ENCODE results near the gene LRP6.

LRP6 gene

DNA sequence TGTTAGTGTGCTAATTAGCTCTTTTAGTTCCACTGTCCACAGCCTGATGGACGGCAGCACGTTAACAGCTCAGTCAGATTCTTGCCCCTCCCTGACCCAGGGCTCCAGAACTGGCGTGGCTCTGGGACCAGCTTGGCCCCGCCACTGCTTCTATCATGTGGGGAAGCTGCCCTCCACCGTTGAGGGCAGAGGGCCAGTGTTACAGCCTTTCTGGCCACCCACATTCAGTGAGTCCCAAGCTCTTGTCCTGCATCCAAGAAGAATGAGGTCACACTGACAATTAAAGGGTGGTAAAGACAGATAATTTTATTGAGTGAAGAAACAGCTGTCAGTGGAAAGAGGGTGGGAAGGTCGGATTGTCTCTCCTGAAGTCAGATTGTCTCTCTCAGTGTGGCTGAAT is 159.2 kb downstream of the LRP6 start:
- no CpG with 5 or more reads among the region's 6 CpGs for WGBS, 2 donors (ENCODE audit: extremely low coverage in 2 of 2, insufficient read length in 2 of 2, insufficient replicate concordance in 1 of 2)
- no peak overlapping the region for H2BK15ac ChIP-seq (ENCODE audit: low read length)
- no peak overlapping the region for H2BK12ac ChIP-seq (ENCODE audit: low read length)
- H3K4me1 ChIP-seq (ENCODE audit: control insufficient read depth in 2 of 2, insufficient read depth in 1 of 2, low read depth in 1 of 2, low read length in 2 of 2) = no peaks in the 10 kb centered on the region
- no peak overlapping the region for H2BK120ac ChIP-seq (ENCODE audit: low read depth, low read length)
- DNase-seq (ENCODE audit: low spot score) = no peak
- no peak overlapping the region for H3K18ac ChIP-seq (ENCODE audit: low read length)
- H3K27me3 ChIP-seq (ENCODE audit: control insufficient read depth in 3 of 3, insufficient read depth in 3 of 3, low read depth in 1 of 3, low read length in 3 of 3) = no peaks in the 10 kb centered on the region
- no peak overlapping the region for H3K23ac ChIP-seq (ENCODE audit: low read depth, low read length, poor library complexity)
- H3K27ac ChIP-seq (replicated peaks; ENCODE audit: low read length) = no peak overlapping the region
- no peak overlapping the region for H2BK5ac ChIP-seq (ENCODE audit: low read length)
- peaks cover 8 to 22% of the 10 kb centered on the region in 2 donors for H3K9me3 ChIP-seq (replicated peaks in 1 of 2; ENCODE audit: control insufficient read depth in 2 of 2, insufficient read depth in 1 of 2, low read depth in 1 of 2, low read length in 2 of 2)
- H3K36me3 ChIP-seq (replicated peaks in 1 of 2; ENCODE audit: control insufficient read depth in 2 of 2, insufficient read depth in 2 of 2, low read length in 2 of 2) = peaks cover 6 to 11% of the 10 kb centered on the region in 2 donors
- H3K9ac ChIP-seq (ENCODE audit: low read depth, low read length, poor library complexity) = no peak overlapping the region
- no peak overlapping the region for H2AK5ac ChIP-seq (ENCODE audit: low read depth, low read length)
- H3K79me1 ChIP-seq (ENCODE audit: low read depth, low read length) = no peaks in the 10 kb centered on the region
- H3K4me3 ChIP-seq (ENCODE audit: low read length in 2 of 2) = peak overlapping the region in 1 of 2 donors; percentile 7
- no peak overlapping the region for H4K8ac ChIP-seq (ENCODE audit: low read depth, low read length)
- H3K14ac ChIP-seq (ENCODE audit: low read length) = no peak overlapping the region
- no peak overlapping the region for H3K4ac ChIP-seq (ENCODE audit: low read length)
- no peak overlapping the region for H4K91ac ChIP-seq (ENCODE audit: low read depth, low read length, poor library complexity)
- no peak overlapping the region for H3K4me2 ChIP-seq (ENCODE audit: insufficient read depth, low read length, poor library complexity, severe bottlenecking)
- H2AFZ ChIP-seq (ENCODE audit: low read length) = no peak overlapping the region

DNA sequence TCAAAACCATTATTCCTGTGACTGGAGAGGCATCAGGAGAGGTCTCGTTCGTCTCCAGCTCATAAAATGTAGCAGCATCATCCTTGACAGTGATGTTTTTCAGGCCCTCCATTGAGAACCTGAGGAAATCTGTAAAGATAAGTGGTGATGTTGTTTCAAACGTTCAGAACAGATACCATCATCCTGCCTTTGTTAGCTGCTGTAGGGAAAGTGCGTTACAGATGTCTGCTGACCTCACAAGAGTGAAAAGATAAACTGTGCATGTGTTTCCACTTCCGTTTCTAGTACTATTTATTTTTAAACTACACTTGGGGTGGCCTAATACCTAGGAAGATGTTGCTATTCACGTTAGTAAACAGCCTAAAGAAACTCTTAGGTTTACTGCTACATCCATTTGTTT is 167.7 kb downstream of the LRP6 start:
- no peak overlapping the region for H2AFZ ChIP-seq (ENCODE audit: low read length)
- H3K9ac ChIP-seq (ENCODE audit: low read depth, low read length, poor library complexity) = no peak overlapping the region
- no peak for DNase-seq (ENCODE audit: low spot score)
- H3K4ac ChIP-seq (ENCODE audit: low read length) = no peak overlapping the region
- H3K4me3 ChIP-seq (ENCODE audit: low read length in 2 of 2) = no peak overlapping the region
- no peak overlapping the region for H3K14ac ChIP-seq (ENCODE audit: low read length)
- H2BK12ac ChIP-seq (ENCODE audit: low read length) = no peak overlapping the region
- WGBS, 2 donors (ENCODE audit: extremely low coverage in 2 of 2, insufficient read length in 2 of 2, insufficient replicate concordance in 1 of 2) = no CpG with 5 or more reads among the region's 6 CpGs
- H2BK15ac ChIP-seq (ENCODE audit: low read length) = no peak overlapping the region
- H4K8ac ChIP-seq (ENCODE audit: low read depth, low read length) = no peak overlapping the region
- H2AK5ac ChIP-seq (ENCODE audit: low read depth, low read length) = no peak overlapping the region
- no peak overlapping the region for H2BK5ac ChIP-seq (ENCODE audit: low read length)
- H3K9me3 ChIP-seq (replicated peaks in 1 of 2; ENCODE audit: control insufficient read depth in 2 of 2, insufficient read depth in 1 of 2, low read depth in 1 of 2, low read length in 2 of 2) = peaks cover 0 to 5% of the 10 kb centered on the region in 2 donors
- no peaks in the 10 kb centered on the region for H3K27me3 ChIP-seq (ENCODE audit: control insufficient read depth in 3 of 3, insufficient read depth in 3 of 3, low read depth in 1 of 3, low read length in 3 of 3)
- no peak overlapping the region for H3K23ac ChIP-seq (ENCODE audit: low read depth, low read length, poor library complexity)
- no peaks in the 10 kb centered on the region for H3K4me1 ChIP-seq (ENCODE audit: control insufficient read depth in 2 of 2, insufficient read depth in 1 of 2, low read depth in 1 of 2, low read length in 2 of 2)
- H4K91ac ChIP-seq (ENCODE audit: low read depth, low read length, poor library complexity) = no peak overlapping the region
- H2BK120ac ChIP-seq (ENCODE audit: low read depth, low read length) = no peak overlapping the region
- H3K27ac ChIP-seq (replicated peaks; ENCODE audit: low read length) = no peak overlapping the region
- H3K36me3 ChIP-seq (replicated peaks in 1 of 2; ENCODE audit: control insufficient read depth in 2 of 2, insufficient read depth in 2 of 2, low read length in 2 of 2) = peaks cover 5 to 28% of the 10 kb centered on the region in 2 donors
- no peaks in the 10 kb centered on the region for H3K79me1 ChIP-seq (ENCODE audit: low read depth, low read length)
- H3K4me2 ChIP-seq (ENCODE audit: insufficient read depth, low read length, poor library complexity, severe bottlenecking) = no peak overlapping the region
- no peak overlapping the region for H3K18ac ChIP-seq (ENCODE audit: low read length)

GRCh38 chr12:12098691-12099015 is 168.2 kb downstream of the LRP6 start:
- no peaks in the 10 kb centered on the region for H3K4me1 ChIP-seq (ENCODE audit: control insufficient read depth in 2 of 2, insufficient read depth in 1 of 2, low read depth in 1 of 2, low read length in 2 of 2)
- no peak overlapping the region for H2AFZ ChIP-seq (ENCODE audit: low read length)
- no peak overlapping the region for H2BK120ac ChIP-seq (ENCODE audit: low read depth, low read length)
- no peak for DNase-seq (ENCODE audit: low spot score)
- H2AK5ac ChIP-seq (ENCODE audit: low read depth, low read length) = no peak overlapping the region
- no peak overlapping the region for H2BK5ac ChIP-seq (ENCODE audit: low read length)
- no peak overlapping the region for H3K27ac ChIP-seq (replicated peaks; ENCODE audit: low read length)
- no peak overlapping the region for H3K4ac ChIP-seq (ENCODE audit: low read length)
- no peak overlapping the region for H3K18ac ChIP-seq (ENCODE audit: low read length)
- no peak overlapping the region for H3K14ac ChIP-seq (ENCODE audit: low read length)
- peaks cover 0 to under 1% of the 10 kb centered on the region in 2 donors for H3K9me3 ChIP-seq (replicated peaks in 1 of 2; ENCODE audit: control insufficient read depth in 2 of 2, insufficient read depth in 1 of 2, low read depth in 1 of 2, low read length in 2 of 2)
- no peak overlapping the region for H3K4me3 ChIP-seq (ENCODE audit: low read length in 2 of 2)
- H3K4me2 ChIP-seq (ENCODE audit: insufficient read depth, low read length, poor library complexity, severe bottlenecking) = no peak overlapping the region
- no peak overlapping the region for H3K9ac ChIP-seq (ENCODE audit: low read depth, low read length, poor library complexity)
- peaks cover 5 to 24% of the 10 kb centered on the region in 2 donors for H3K36me3 ChIP-seq (replicated peaks in 1 of 2; ENCODE audit: control insufficient read depth in 2 of 2, insufficient read depth in 2 of 2, low read length in 2 of 2)
- H2BK12ac ChIP-seq (ENCODE audit: low read length) = no peak overlapping the region
- H3K23ac ChIP-seq (ENCODE audit: low read depth, low read length, poor library complexity) = no peak overlapping the region
- no peaks in the 10 kb centered on the region for H3K27me3 ChIP-seq (ENCODE audit: control insufficient read depth in 3 of 3, insufficient read depth in 3 of 3, low read depth in 1 of 3, low read length in 3 of 3)
- H4K8ac ChIP-seq (ENCODE audit: low read depth, low read length) = no peak overlapping the region
- WGBS, 2 donors (ENCODE audit: extremely low coverage in 2 of 2, insufficient read length in 2 of 2, insufficient replicate concordance in 1 of 2) = no CpG with 5 or more reads among the region's 3 CpGs
- H3K79me1 ChIP-seq (ENCODE audit: low read depth, low read length) = no peaks in the 10 kb centered on the region
- no peak overlapping the region for H2BK15ac ChIP-seq (ENCODE audit: low read length)
- no peak overlapping the region for H4K91ac ChIP-seq (ENCODE audit: low read depth, low read length, poor library complexity)

DNA sequence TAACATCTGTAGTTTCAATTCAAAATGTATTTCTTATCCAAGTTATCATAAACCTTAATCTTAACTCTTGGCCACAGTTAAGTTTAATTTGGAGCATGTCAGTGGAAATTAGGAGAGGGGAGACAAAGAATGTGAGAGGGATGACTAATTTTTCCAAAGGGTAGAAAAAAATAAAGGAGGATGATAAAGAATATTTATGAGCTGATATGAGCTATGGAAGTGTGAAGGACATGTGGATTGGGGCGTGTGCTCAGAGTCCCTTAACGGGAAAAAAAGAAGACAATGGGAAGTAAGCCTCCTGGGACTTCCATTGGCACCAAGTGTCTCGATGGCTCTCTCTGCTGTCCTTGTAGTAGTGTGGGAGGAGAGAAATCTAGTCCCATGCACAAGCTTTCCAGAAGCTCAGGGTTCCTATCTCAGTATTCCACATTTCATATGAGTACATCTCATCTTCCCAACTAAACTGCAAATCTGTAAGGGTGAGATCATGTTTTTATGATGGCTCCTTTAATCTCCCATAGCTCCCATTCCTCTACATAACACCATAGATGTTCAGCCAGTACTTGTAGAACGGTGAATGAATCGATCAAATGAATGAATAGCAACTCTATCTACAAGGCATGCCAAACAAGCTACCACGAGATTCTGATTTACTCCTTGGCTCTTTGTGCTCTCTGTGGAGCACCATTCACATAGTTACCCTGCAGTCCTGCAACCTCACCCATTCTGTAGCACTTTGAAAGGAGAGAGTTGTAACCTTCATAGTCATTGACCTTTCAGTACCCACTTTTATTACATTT is 168.8 kb downstream of the LRP6 start:
- H3K18ac ChIP-seq (ENCODE audit: low read length) = no peak overlapping the region
- no peak overlapping the region for H2AK5ac ChIP-seq (ENCODE audit: low read depth, low read length)
- H3K36me3 ChIP-seq (replicated peaks in 1 of 2; ENCODE audit: control insufficient read depth in 2 of 2, insufficient read depth in 2 of 2, low read length in 2 of 2) = peaks cover 5 to 19% of the 10 kb centered on the region in 2 donors
- H2AFZ ChIP-seq (ENCODE audit: low read length) = no peak overlapping the region
- no peak overlapping the region for H2BK120ac ChIP-seq (ENCODE audit: low read depth, low read length)
- no CpG with 5 or more reads among the region's 6 CpGs for WGBS, 2 donors (ENCODE audit: extremely low coverage in 2 of 2, insufficient read length in 2 of 2, insufficient replicate concordance in 1 of 2)
- no peaks in the 10 kb centered on the region for H3K79me1 ChIP-seq (ENCODE audit: low read depth, low read length)
- no peak overlapping the region for H2BK5ac ChIP-seq (ENCODE audit: low read length)
- H3K4me3 ChIP-seq (ENCODE audit: low read length in 2 of 2) = no peak overlapping the region
- H3K27ac ChIP-seq (replicated peaks; ENCODE audit: low read length) = no peak overlapping the region
- no peaks in the 10 kb centered on the region for H3K27me3 ChIP-seq (ENCODE audit: control insufficient read depth in 3 of 3, insufficient read depth in 3 of 3, low read depth in 1 of 3, low read length in 3 of 3)
- no peak overlapping the region for H3K23ac ChIP-seq (ENCODE audit: low read depth, low read length, poor library complexity)
- H4K91ac ChIP-seq (ENCODE audit: low read depth, low read length, poor library complexity) = no peak overlapping the region
- no peak overlapping the region for H4K8ac ChIP-seq (ENCODE audit: low read depth, low read length)
- no peak overlapping the region for H3K4ac ChIP-seq (ENCODE audit: low read length)
- H2BK12ac ChIP-seq (ENCODE audit: low read length) = no peak overlapping the region
- H3K9ac ChIP-seq (ENCODE audit: low read depth, low read length, poor library complexity) = no peak overlapping the region
- no peak overlapping the region for H3K14ac ChIP-seq (ENCODE audit: low read length)
- H3K4me1 ChIP-seq (ENCODE audit: control insufficient read depth in 2 of 2, insufficient read depth in 1 of 2, low read depth in 1 of 2, low read length in 2 of 2) = no peaks in the 10 kb centered on the region
- H3K9me3 ChIP-seq (replicated peaks in 1 of 2; ENCODE audit: control insufficient read depth in 2 of 2, insufficient read depth in 1 of 2, low read depth in 1 of 2, low read length in 2 of 2) = no peaks in the 10 kb centered on the region
- no peak overlapping the region for H3K4me2 ChIP-seq (ENCODE audit: insufficient read depth, low read length, poor library complexity, severe bottlenecking)
- no peak overlapping the region for H2BK15ac ChIP-seq (ENCODE audit: low read length)
- DNase-seq (ENCODE audit: low spot score) = no peak

Data from neuronal stem cell (in vitro differentiated cells).